Measurements from ENCODE around the gene BCL11A.
"Not testable (repeated sequence)": the region's sequence is repeated elsewhere in the genome, so short reads cannot be mapped to it uniquely, and the experiment has no call there.

The BCL11A gene

DNA sequence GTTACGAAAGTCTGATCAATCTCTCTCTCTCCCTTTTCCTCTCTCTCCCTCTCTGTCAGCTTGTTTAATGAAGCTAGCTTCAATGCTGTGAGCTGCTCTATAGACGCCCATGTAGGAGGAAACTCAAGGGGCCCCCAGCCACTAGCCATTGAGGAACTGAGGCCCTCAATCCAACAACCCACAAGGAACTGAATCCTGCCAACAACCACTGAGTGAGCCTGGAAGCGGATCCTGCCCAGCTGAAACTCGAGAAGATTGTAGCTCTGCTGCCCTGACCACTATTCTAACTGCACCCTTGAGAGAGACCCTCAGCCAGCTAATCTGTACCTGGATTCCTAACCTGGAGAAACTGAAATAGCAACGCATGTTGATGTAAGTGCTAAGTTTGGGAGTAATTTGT, 129.2 kb downstream of the BCL11A start:
- DNase-seq (ENCODE audit: low spot score) = no peak
- H3K4me1 ChIP-seq (ENCODE audit: insufficient read depth, poor library complexity, severe bottlenecking) = no peaks in the 10 kb centered on the region

DNA sequence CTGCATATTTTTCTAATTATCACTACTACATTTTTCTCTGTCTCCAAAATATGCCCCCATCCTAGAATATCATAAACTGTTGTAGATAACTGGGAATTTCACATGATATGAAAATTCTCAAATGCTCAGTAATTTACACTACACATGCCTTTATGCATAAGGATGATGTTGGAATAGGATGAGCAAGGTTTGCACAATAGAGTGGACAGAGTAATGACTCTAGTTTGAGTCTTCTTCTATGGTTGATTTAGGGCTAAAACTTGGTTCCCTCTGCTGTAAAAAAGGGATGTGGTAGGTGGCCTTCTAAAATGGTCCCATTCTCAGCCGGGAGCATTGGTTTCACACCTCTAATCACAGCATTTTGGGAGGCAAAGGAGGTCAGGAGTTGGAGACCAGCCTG, 129.9 kb downstream of the BCL11A start:
- Histone ChIP-seq H3K27me3 (ENCODE audit: insufficient read depth, poor library complexity, severe bottlenecking) (no peaks in the 10 kb centered on the region), H3K4me1 (ENCODE audit: insufficient read depth, poor library complexity, severe bottlenecking) (no peaks in the 10 kb centered on the region)
- DNase-seq (ENCODE audit: low spot score) = no peak

More for the DNA sequence above, 129.2 kb downstream of the BCL11A start:
- H3K27me3 ChIP-seq (ENCODE audit: insufficient read depth, poor library complexity, severe bottlenecking) = no peaks in the 10 kb centered on the region
- TF ChIP-seq, protein P1, sequence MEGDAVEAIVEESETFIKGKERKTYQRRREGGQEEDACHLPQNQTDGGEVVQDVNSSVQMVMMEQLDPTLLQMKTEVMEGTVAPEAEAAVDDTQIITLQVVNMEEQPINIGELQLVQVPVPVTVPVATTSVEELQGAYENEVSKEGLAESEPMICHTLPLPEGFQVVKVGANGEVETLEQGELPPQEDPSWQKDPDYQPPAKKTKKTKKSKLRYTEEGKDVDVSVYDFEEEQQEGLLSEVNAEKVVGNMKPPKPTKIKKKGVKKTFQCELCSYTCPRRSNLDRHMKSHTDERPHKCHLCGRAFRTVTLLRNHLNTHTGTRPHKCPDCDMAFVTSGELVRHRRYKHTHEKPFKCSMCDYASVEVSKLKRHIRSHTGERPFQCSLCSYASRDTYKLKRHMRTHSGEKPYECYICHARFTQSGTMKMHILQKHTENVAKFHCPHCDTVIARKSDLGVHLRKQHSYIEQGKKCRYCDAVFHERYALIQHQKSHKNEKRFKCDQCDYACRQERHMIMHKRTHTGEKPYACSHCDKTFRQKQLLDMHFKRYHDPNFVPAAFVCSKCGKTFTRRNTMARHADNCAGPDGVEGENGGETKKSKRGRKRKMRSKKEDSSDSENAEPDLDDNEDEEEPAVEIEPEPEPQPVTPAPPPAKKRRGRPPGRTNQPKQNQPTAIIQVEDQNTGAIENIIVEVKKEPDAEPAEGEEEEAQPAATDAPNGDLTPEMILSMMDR (IDR thresholded peaks at IDR 0.05; ENCODE audit: poor library complexity, severe bottlenecking) = no peak
- no peaks in the 10 kb centered on the region for H3K9me3 ChIP-seq (ENCODE audit: severe bottlenecking)
- no peak for ATAC-seq (ENCODE audit: low read depth)
- no peak overlapping the region for H3K27ac ChIP-seq (ENCODE audit: poor library complexity, severe bottlenecking)
- H3K4me3 ChIP-seq (ENCODE audit: severe bottlenecking) = no peak overlapping the region
- no peaks in the 10 kb centered on the region for H3K36me3 ChIP-seq (ENCODE audit: low read depth)

DNA sequence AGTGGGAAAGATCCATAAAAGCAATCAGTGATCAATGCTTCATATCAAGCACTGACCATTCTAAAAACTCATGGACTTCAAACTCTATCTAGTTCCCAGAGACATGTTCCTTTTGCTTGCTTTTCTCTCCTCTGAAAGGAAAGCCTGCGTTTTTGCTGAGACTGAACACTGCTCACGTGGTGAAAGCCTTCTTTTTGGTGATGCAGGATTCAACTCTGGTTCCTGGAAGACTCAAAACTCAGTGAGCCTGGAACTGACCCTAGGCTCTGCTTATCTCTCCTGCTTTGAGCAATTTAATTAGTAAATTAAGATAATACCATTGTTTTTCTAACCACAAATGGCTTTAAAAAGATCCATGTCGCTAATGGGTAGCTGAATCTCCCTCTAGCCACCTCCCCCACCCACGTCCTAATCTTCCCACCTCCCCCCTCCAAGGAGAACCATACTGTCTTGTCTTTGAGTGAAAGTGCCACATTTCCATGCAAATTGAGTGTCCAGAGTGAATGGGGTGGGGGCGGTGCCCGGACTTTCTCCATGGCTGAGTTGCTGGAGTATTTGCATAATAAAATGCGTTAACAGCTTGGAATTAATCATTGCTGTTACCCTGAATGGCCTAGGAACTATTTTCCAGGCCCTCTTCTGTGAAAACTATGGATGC, 130.5 kb downstream of the BCL11A start:
- Histone ChIP-seq H3K9me3 (ENCODE audit: severe bottlenecking) (no peaks in the 10 kb centered on the region), H3K4me3 (ENCODE audit: severe bottlenecking) (no peak overlapping the region), H3K4me1 (ENCODE audit: insufficient read depth, poor library complexity, severe bottlenecking) (no peaks in the 10 kb centered on the region), H3K27me3 (ENCODE audit: insufficient read depth, poor library complexity, severe bottlenecking) (no peaks in the 10 kb centered on the region), H3K27ac (ENCODE audit: poor library complexity, severe bottlenecking) (no peak overlapping the region), H3K36me3 (ENCODE audit: low read depth) (no peaks in the 10 kb centered on the region)
- ATAC-seq (ENCODE audit: low read depth) (no peak), DNase-seq (ENCODE audit: low spot score) (no peak)
- TF ChIP-seq, protein P1 (IDR thresholded peaks at IDR 0.05; ENCODE audit: poor library complexity, severe bottlenecking) = no peak

More for the DNA sequence above, 129.9 kb downstream of the BCL11A start:
- Histone ChIP-seq H3K9me3 (ENCODE audit: severe bottlenecking) (no peaks in the 10 kb centered on the region), H3K4me3 (ENCODE audit: severe bottlenecking) (no peak overlapping the region), H3K27ac (ENCODE audit: poor library complexity, severe bottlenecking) (no peak overlapping the region), H3K36me3 (ENCODE audit: low read depth) (no peaks in the 10 kb centered on the region)
- TF ChIP-seq, protein P1 (IDR thresholded peaks at IDR 0.05; ENCODE audit: poor library complexity, severe bottlenecking) = no peak
- no peak for ATAC-seq (ENCODE audit: low read depth)

DNA sequence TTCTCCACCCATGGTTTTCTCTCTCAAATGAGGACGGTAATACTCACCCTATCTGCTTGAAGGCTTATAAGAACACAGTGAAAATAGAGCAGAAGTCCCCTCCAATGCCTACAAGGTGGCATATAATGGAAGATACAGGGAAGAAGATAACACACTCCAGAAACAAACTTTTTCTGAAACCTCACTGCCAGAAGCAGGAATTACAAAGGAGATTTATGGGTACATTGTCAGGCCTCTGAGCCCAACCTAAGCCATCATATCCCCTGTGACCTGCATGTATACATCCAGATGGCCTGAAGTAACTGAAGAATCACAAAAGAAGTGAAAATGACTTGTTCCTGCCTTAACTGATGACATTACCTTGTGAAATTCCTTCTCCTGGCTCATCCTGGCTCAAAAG, 136.2 kb downstream of the BCL11A start:
- H3K27ac ChIP-seq (ENCODE audit: poor library complexity, severe bottlenecking); DNase-seq (ENCODE audit: low spot score); ATAC-seq (ENCODE audit: low read depth); H3K4me3 ChIP-seq (ENCODE audit: severe bottlenecking); H3K9me3 ChIP-seq (ENCODE audit: severe bottlenecking); H3K36me3 ChIP-seq (ENCODE audit: low read depth); H3K4me1 ChIP-seq (ENCODE audit: insufficient read depth, poor library complexity, severe bottlenecking); H3K27me3 ChIP-seq (ENCODE audit: insufficient read depth, poor library complexity, severe bottlenecking): not testable (repeated sequence)

DNA sequence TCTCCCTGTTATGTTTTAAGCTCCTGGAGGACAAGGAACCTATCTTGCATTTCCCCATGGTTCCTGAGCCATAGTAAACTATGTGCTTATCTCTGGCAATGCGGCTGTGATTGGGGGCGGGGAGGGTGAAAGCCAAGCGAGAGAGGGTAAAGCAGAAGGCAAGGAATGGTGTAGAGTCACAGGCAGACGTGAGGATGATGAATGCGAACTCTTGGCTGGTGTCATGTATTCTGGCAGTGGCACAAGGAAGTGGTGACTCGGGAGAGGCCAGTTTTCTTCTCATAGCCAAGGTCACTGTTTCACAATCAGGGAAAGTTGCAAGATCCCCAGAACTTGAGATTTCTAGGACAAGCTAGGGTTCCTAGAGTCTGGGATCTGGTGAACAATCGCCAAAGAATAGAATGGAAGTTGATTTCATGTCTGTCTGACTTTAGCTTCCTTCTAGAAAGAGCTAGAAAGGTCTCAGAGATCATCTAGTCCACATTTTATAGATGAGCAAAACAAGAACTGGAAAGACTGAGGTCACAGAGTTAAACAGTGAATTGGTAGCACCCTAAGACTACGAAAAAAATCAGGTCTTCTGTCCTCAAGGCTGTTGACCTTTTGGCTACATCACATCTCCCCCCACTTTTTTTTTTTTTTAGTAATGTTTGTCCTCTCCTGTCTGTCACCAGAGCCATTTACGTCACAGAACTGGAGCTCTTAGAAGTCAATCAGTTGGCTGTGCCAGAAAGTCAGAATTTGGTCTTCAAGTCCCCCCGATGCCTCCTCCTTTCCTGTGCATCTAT, 137.0 kb downstream of the BCL11A start:
- DNase-seq (ENCODE audit: low spot score) = no peak
- no peaks in the 10 kb centered on the region for H3K4me1 ChIP-seq (ENCODE audit: insufficient read depth, poor library complexity, severe bottlenecking)

More for the DNA sequence above, 137.0 kb downstream of the BCL11A start:
- TF ChIP-seq, protein P1 (IDR thresholded peaks at IDR 0.05; ENCODE audit: poor library complexity, severe bottlenecking) = no peak
- H3K9me3 ChIP-seq (ENCODE audit: severe bottlenecking) = no peaks in the 10 kb centered on the region
- H3K4me3 ChIP-seq (ENCODE audit: severe bottlenecking) = no peak overlapping the region
- H3K27me3 ChIP-seq (ENCODE audit: insufficient read depth, poor library complexity, severe bottlenecking) = no peaks in the 10 kb centered on the region
- H3K36me3 ChIP-seq (ENCODE audit: low read depth) = no peaks in the 10 kb centered on the region
- no peak for ATAC-seq (ENCODE audit: low read depth)
- no peak overlapping the region for H3K27ac ChIP-seq (ENCODE audit: poor library complexity, severe bottlenecking)

Data from RWPE2 (cell line).